ENCODE measurements around the gene MYO5B. TPM values are rescaled to one million over a fixed set of nuclear protein-coding genes. Genes with fewer than 3 reads are reported as not detected.

Gene MYO5B
- total and polyA plus RNA-seq, 2 of the 4 experiments (the other 2 are of a cell fraction), result 0.24 to 0.54 TPM

- H3K9ac ChIP-seq (ENCODE audit: low read depth, low read length), result no peak overlapping the region
- no peak for ATAC-seq (ENCODE audit: low read depth)
- no peak overlapping the region for H2AK5ac ChIP-seq (ENCODE audit: low read depth, low read length)
- ChIA-PET CTCF (no interaction called here), POLR2A (ENCODE audit: unreplicated experiment) (no interaction called here)
- H3K4me3 ChIP-seq (ENCODE audit: insufficient read depth, low read depth, low read length), result no peak overlapping the region
- no CpG with 5 or more reads among the region's 5 CpGs for WGBS, 2 experiments (ENCODE audit: extremely low coverage in 2 of 2, insufficient read length in 1 of 2)
- no peak for TF ChIP-seq BHLHE40 (IDR thresholded peaks at IDR 0.05; ENCODE audit: low read depth, low read length)
- TF ChIP-seq RFX5 (IDR thresholded peaks at IDR 0.05; ENCODE audit: low read depth, low read length), result no peak
- no peak for TF ChIP-seq RCOR1 (IDR thresholded peaks at IDR 0.05; ENCODE audit: insufficient replicate concordance, low read length)
- TF ChIP-seq MXI1 (IDR thresholded peaks at IDR 0.05; ENCODE audit: borderline replicate concordance, low read depth, low read length), result no peak
- no peak for TF ChIP-seq MAZ (IDR thresholded peaks at IDR 0.05; ENCODE audit: borderline replicate concordance, low read depth, low read length)
- TF ChIP-seq ELK1 (IDR thresholded peaks at IDR 0.05; ENCODE audit: borderline replicate concordance, low read depth, low read length), result no peak
- TF ChIP-seq CEBPB (IDR thresholded peaks at IDR 0.05; ENCODE audit: low read depth, low read length), result no peak
- TF ChIP-seq RAD21 (IDR thresholded peaks at IDR 0.05; ENCODE audit: low read length), result no peak
- no peak for TF ChIP-seq FOS (IDR thresholded peaks at IDR 0.05; ENCODE audit: low read depth, low read length)
- TF ChIP-seq USF2 (IDR thresholded peaks at IDR 0.05; ENCODE audit: low read depth, low read length), result no peak
- no peak for TF ChIP-seq POLR2A (IDR thresholded peaks at IDR 0.05; ENCODE audit: low read depth, low read length)
- TF ChIP-seq MAFK (IDR thresholded peaks at IDR 0.05; ENCODE audit: low read depth, low read length), result no peak
- no peak for TF ChIP-seq NFE2L2 (IDR thresholded peaks at IDR 0.05; ENCODE audit: low read depth, low read length)
- TF ChIP-seq SMC3 (IDR thresholded peaks at IDR 0.05; ENCODE audit: low read depth, low read length), result no peak
- no peak for TF ChIP-seq CHD1 (IDR thresholded peaks at IDR 0.05; ENCODE audit: low read depth, low read length)
- no peak for TF ChIP-seq CTCF (conservative IDR thresholded peaks at IDR 0.05; ENCODE audit: low read depth, low read length)
- no peak overlapping the region for H3K27ac ChIP-seq (ENCODE audit: insufficient read depth, low read length)
- no peak overlapping the region for H2AFZ ChIP-seq (replicated peaks; ENCODE audit: low read length, poor library complexity)
- H3K36me3 ChIP-seq (ENCODE audit: control insufficient read depth, insufficient read depth, low read length), result no peaks in the 10 kb centered on the region
- dilution Hi-C loops (cut with HindIII; ENCODE audit: low sequenced_read_pairs, unreplicated experiment), result no loop called here
- H3K9me1 ChIP-seq (ENCODE audit: insufficient read depth, low read length), result no peaks in the 10 kb centered on the region; the same call in 1 of the 2 replicates
- no peak overlapping the region for H3K56ac ChIP-seq (ENCODE audit: extremely low read depth, insufficient read depth, low read length)
- no peaks in the 10 kb centered on the region for H3K79me1 ChIP-seq (ENCODE audit: low read depth in 1 of 2, low read length in 2 of 2)
- DNase-seq, result no peak
- H2BK5ac ChIP-seq (ENCODE audit: low read depth, low read length, poor library complexity, severe bottlenecking), result no peak overlapping the region
- no peak overlapping the region for H2AK9ac ChIP-seq (replicated peaks; ENCODE audit: low read depth, low read length, poor library complexity)
- no TSS peak for BruUV-seq (replicated peaks)
- no peaks in the 10 kb centered on the region for H3K4me1 ChIP-seq (ENCODE audit: control insufficient read depth, insufficient read depth, low read length)
- H3K4me2 ChIP-seq (ENCODE audit: low read depth, low read length), result no peak overlapping the region
- no peak overlapping the region for H2BK20ac ChIP-seq (ENCODE audit: low read depth, low read length)
- no peak overlapping the region for H4K5ac ChIP-seq (ENCODE audit: low read depth, low read length)
- no peaks in the 10 kb centered on the region for H3K27me3 ChIP-seq (ENCODE audit: control insufficient read depth, insufficient read depth, low read length)
- H2BK120ac ChIP-seq (ENCODE audit: low read depth, low read length), result no peak overlapping the region
- H2BK15ac ChIP-seq (ENCODE audit: low read depth, low read length), result no peak overlapping the region
- no peak overlapping the region for H3K4ac ChIP-seq (ENCODE audit: low read depth, low read length)
- no peak overlapping the region for H4K91ac ChIP-seq (ENCODE audit: insufficient read depth, low read depth, low read length)
- intact Hi-C loops (cut with micrococcal nuclease), result no loop called here
- no peak overlapping the region for H4K8ac ChIP-seq (ENCODE audit: low read depth in 2 of 2, low read length in 2 of 2)
- no peak overlapping the region for H3K23ac ChIP-seq (ENCODE audit: low read depth, low read length)
- no peaks in the 10 kb centered on the region for H4K20me1 ChIP-seq (ENCODE audit: insufficient read depth, low read length)
- in situ Hi-C loops (cut with MboI; ENCODE audit: low sequenced_read_pairs), result no loop called here
- H3K18ac ChIP-seq (ENCODE audit: low read depth, low read length), result no peak overlapping the region
- H3K9me3 ChIP-seq (ENCODE audit: control insufficient read depth, insufficient read depth, low read length), result no peaks in the 10 kb centered on the region
- H3K14ac ChIP-seq (replicated peaks; ENCODE audit: low read depth, low read length), result no peak overlapping the region
Observed at GRCh38 chr18:50042611-50043010, 152.3 kb downstream of the MYO5B start.

Data from IMR-90 (cell line).